GM21737 (cell line): ENCODE measurements around the gene SIK2.
"Not testable (repeated sequence)": the region's sequence is repeated elsewhere in the genome, so short reads cannot be mapped to it uniquely, and the experiment has no call there.

Source experiments
- ATAC-seq: cut with Tn5 transposase; IDR thresholded peaks from one replicate; pipeline ENCODE4 v1.9.1; 2021; ENCODE audit warnings: mild to moderate bottlenecking, moderate library complexity; ENCODE audit not compliant: unreplicated experiment

The SIK2 gene

DNA sequence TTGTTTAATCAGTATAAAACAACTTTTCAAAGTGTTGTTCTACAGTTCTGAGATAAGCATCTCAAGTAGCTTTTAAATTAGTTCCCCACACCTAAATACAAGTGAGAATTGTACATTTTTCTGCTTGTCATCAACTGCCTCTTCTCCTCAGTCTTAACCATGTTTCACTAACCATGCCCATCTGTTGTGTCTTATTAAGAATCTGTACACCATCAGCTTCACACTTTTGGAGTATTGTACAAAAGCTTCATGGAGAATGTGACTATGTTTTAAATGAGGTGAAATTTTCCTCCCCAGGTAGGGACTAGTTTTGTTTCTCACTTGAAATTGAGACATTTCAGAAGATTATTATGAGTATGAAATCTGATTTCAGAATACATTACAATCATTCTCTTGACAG is 52.4 kb downstream of the SIK2 start:
- ATAC-seq = no peak

DNA sequence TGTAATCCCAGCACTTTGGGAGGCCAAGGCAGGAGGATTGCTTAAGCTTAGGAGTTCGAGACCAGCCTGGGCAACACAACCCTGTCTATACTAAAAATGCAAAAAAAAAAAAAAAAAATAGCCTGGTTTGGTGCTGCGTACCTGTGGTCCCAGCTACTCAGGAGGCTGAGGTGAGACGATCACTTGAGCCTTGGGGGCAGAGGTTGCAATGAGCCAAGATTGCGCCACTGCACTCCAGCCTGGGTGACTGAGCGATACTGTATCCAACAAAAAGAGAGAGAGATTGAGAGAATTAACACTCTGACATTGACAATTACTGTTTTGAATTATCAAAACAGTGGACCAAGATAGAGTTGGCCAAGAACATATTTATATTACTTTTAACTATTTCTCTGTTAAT is 53.7 kb downstream of the SIK2 start:
- ATAC-seq = no peak

DNA sequence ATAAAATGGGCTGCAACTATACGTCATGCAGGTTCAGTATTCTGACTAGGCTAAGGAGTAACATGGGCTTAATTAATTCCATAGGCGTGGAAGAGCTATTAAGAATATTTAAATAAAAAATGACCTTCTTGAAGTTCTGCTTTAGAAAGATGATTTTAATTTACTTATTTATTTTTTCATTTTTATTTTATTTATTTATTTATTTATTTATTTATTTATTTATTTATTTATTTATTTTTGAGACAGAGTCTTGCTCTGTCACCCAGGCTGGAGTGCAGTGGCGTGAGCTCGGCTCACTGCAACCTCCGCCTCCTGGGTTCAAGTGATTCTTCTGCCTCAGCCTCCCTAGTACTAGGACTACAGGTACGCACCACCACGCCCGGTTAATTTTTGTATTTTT is 55.7 kb downstream of the SIK2 start:
- not testable (repeated sequence) for ATAC-seq

DNA sequence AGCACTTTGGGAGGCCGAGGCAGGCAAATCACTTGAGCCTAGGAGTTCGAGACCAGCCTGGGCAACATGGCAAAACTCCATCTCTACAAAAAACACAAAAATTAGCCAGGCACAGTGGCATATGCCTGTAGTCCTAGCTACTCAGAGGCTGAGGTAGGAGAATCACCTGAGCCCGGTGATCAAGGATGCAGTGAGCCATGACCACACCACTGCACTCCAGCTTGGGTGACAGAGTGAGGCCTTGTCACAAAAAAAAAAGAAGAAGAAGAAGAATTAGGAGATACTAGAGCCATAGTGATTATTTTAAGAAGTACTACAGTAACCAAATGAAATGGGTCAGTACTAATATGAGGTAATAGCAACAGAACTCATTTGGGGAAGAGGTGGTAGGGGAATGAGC is 56.2 kb downstream of the SIK2 start:
- not testable (repeated sequence) for ATAC-seq

DNA sequence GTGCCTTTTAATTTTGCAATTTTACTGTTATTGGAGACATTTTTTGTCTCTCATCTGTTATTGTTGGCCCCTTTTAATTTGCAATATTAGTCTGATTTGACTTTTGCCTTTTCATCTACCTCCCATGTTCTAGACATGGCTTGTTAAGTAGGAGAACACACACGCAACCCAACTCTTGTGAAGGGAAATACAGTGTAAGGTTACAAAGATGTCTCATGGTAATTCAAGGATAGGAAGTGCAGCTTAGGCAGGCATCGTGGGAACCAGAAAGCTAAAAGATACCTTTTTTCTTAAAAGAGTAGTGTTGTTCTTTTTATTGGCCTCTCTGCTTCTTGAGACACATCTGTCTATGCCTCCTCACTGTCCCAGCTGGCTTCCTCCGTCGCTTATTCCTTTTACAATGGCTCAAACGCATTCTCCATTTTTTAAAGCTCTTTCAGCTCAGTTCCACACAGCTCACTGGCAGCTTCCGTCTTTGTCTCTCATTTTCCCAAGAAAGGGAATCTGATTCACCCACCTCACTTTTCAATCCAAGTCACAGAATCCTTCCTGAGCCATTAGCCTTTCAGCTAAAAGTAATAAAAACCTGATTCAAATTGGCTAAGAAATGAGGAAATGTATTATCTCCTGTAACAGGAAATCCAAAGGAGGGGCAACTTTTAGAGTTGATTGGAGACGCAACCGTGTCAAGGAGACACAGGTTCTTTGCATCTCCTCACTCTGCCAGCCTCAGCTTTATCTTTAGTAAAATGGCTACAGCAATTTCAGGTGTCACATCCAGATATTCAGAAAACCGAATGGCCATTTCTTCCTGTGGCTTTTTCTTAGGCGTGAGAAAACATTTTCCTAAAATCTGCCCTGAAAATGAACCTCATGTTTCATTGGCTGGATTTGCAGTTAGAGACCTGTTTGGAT is 57.2 kb downstream of the SIK2 start:
- ATAC-seq = no peak

DNA sequence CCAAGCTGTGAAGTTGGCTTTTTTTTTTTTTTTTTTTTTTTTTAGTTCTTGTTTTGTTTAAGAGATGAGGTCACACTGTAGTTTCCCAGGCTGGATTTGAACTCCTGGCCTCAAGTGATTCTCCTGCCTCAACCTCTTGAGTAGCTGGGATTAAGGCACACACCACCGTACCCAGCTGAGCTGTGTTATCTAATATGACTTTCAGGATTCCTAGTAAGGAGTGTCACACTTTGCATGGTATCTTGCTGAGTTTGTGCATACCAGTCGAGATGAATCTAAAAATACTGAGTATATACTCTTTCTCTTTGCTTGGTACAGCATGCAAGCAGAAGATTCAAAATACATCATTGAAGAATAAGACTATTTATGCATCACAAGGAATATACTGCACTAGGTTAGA is 58.6 kb downstream of the SIK2 start:
- ATAC-seq = no peak

DNA sequence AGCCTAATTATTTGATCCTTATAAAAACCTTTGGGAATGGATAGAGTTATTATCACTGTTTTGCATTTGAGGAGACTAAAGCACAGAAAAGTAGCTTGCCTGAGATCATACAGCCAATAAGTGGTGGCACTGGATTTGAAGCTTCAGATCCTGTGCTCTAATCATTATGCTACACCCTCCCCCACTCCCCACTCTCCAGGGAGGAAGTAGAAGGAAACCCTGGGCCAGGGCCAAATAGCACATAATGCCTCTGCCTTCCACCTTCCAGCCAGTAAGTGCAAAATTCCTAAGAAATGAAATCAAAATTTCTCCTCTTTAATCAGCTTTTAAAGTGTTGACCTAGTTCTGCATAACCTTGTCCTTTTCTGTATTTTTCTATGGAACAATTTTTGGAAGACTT is 61.6 kb downstream of the SIK2 start:
- no peak for ATAC-seq

DNA sequence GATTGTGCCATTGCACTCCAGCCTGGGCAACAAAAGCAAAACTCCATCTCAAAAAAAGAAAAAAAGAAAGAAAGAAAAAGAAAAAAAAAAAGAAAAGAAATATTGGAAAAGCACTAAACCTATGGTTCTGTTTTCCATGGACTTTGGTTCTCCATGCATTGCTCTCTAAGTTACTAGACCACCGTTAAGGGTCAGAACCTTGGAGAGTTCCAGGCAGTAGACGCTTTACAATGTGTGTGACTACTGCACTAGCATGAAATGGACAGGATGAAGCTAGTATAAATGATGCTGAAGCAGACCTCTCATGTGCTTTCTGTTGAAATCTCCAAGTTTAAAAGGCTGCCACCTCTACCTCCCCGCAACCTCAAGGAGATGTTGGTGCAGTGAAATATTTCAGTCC is 63.5 kb downstream of the SIK2 start:
- no peak for ATAC-seq

DNA sequence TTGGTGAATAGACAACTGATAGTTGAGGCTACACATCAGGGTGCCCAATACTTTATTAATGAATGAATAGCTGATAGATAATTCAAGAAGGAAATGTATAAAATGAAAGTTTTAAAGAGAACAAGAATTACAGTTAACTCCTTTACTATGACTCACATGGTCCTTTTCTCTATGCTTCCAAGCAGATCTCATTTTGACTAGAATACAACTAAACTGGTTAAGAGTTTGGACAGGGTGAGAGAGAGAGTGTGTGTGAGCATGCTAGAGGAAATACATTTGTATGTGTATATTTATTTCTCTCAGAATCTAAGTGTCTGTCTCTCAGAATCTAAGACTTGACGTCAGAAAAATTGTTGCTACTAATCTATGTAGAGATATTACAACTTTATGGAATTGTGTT is 66.7 kb downstream of the SIK2 start:
- ATAC-seq = no peak

DNA sequence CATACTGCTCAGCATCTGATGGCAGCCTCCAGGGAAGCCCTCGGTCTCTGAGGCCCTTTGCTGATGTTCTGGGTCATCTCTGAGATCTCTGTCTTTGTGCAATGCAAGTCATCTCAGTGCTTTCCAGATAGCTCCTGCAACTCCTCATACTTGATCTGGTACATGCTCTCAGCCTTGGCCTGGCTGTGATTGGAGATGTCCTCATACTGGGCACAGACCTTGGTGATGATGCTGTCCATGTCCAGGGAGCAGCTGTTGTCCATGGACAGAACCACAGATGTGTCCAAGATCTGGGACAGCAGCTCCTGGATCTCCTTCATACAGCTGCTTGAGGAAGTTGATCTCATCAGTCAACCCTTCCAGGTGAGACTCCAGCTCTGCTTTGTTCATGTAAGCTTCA is 69.1 kb downstream of the SIK2 start:
- no peak for ATAC-seq

DNA sequence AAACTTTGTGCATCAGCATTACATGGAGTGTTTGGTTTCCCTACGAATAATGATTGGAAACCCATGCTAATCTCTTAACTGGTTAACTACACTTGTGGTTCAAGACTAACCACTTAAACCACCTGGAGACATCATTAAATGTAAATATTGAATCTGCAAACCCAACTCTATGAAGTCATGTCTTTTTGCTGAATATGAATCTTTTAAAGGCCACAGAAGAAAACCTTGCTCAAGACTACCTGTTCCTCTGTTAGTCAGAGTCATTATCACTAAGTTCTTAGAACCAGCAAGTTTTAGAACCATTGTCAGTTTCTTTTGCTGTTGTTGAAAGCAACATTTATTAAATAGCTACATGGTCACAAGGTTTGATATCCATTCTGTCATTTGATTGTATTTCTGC is 70.7 kb downstream of the SIK2 start:
- ATAC-seq = no peak

DNA sequence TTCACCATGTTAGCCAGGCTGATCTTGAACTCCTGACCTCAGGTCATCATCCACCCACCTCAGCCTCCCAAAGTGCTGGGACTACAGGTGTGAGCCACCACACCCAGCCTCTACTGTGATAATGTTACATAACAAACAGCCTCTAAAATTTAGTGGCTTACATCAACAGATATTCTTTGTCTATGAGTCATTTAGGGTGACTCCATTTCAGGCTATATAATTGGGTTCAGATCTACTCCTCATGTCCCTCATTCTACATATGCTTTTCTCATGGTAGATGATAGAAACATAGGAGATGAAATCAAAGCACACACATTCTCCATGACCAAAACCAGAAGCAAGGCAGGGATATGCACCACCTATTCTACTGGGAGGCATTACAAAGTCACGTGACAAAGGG is 72.7 kb downstream of the SIK2 start:
- no peak for ATAC-seq

DNA sequence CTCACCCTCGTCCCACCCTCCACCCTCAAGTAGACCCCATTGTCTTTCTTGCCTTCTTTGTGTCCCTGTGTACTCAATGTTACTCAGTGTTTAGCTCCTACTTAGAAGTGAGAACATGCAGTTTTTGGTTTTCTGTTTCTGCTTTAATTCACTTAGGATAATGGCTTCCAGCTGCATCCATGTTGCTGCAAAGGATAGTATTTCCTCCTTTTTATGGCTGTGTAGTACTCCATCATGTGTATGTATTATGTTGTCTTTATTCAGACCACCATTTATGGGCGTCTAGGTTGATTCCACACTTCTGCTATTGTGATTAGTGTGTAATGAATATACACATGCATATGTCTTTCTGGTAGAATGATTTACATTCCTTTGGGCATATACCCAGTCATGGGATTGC is 73.6 kb downstream of the SIK2 start:
- ATAC-seq = no peak

DNA sequence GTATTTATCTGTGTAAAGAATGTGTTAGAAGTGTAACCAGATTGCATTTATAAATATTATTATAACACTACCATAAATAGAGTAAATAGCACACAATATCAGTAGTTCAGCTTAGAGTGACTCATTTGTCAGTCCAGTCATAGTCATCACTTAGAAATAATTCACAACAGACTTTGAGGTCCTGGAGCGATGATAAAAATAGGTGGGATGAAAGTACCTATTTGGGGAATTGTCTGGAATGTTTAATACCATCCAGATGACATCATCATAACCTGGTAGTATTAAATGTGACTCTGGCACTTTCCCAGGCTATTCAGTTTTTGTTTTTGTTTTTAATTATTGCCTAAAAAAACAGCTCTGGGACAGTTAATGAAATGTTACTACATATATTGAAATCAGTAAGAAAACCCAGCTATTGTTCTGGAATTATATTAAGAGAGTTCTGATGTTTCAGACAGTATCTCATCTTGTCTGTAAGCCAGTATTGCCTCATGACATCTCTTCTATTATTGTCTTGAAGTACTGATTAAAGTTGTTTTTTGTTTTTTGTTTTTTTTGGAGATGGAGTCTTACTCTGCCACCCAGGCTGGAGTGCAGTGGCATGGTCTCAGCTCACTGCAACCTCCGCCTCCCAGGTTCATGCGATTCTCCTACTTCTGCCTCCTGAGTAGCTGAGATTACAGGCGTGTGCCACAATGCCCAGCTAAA is 74.8 kb downstream of the SIK2 start:
- ATAC-seq = no peak

DNA sequence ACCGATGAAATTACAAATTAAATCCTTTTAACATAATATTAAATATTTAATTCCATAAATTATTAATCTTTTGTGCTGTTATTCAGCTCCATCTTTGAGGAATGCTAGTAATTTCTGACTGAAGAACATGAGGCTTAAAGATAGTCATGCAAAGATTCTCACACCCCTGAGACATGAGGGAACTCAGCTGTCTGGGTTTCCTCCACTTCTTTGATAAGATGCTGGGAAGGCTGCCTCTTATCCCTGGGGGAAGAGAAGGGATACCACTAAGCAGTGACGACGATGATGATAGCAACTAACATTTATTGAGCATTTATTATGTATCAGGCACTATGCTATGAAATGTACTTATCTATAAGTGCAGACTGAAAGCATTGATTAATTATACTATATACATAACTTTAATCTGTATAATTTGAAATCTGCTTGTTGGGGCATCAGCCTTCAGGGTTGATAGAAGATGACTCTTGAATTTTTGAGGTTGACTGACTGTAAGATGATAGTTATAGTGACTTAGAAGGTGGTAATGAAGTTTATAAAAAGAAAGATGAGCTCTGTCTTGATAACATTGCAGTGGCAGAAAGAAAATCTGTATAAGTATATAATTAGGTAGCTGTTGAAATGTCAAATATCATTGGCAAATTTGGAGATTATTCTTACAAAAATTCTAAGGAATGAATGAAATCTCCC is 78.4 kb downstream of the SIK2 start:
- no peak for ATAC-seq

DNA sequence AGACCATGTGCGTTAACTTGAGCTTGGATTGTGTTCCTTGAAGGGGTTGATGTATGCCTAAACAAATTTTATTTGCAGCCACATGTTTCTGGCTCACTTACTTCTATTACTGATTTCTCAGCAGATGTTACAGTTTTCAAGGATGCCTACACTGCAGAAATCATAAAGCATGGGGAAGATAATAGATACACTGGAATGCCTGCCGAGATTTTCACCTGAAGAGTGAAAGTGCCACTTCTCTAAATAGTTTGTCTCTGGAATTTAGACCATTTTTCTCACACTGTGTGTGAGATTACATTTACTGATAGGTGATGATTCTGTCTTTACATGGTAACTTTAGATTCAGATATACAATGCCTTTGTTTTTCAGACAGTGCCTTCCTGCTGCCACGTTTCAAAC is 81.6 kb downstream of the SIK2 start:
- no peak for ATAC-seq

DNA sequence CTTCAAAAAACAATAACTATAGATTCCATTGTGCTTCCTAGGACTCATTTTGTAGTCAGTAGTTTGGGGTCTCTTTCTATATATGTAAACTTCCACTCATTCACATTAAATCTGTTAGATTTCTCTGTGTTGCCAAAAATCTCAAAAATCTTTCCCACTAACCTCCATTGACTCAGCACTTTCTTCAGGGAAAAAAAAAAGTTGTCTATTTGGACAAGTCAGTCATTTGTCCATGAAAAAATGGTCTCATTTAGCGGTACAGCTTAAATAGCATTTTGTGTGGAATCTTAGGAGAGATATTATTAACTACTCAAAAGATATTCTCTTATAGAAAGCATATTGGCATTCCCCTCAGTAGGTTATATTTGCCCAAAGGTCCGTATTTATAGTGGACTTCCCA is 82.0 kb downstream of the SIK2 start:
- no peak for ATAC-seq

DNA sequence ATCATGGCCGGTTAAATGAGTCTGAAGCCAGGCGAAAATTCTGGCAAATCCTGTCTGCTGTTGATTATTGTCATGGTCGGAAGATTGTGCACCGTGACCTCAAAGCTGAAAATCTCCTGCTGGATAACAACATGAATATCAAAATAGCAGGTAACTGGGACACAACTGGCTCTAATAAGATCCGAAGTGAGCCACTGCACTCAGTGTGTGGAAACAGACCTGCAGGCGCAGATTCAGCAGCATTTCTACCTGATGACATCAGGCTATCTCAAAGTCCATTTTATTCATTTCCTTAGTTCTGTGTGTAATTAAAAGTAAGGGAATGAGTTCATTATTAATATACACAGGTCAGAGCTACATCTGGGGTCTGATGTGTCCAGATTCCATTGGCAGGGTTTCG is 85.8 kb downstream of the SIK2 start:
- no peak for ATAC-seq

DNA sequence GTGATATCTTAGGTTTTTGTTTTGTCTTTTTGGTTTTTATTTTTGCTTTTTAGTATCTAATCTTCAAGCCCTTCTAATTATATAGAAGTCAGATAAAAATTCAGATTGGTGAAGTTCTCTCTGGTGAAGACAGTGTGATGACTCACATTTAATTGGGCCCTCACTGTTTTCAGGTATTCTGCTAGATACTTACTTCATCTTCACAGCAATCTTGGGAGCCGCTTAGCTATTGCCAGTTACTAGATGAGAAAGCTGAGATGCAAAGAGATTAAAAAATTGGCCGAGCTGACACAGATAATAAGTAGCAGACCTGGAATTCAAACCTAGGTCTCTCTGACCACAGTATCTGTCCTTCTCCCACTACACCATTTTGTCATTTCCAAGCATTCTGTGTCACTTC is 88.9 kb downstream of the SIK2 start:
- no peak for ATAC-seq

DNA sequence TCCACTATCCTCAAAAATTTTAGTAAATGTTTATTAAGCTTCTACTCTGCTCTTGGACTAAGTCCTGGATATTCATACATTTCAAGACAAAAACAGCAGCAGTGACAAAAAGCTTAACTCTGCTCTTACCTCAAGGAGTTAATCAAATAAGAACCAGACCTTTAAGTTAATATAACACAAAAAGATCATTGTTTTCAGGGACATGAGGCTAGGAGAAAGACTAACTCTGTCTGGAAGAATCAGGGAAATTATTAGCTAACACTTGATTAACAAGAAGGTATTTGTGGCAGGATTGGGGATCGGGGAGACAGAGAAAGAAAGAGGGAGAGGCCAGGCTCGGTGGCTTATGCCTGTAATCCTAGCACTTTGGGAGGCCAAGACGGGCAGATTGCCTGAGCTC is 89.5 kb downstream of the SIK2 start:
- ATAC-seq = no peak

DNA sequence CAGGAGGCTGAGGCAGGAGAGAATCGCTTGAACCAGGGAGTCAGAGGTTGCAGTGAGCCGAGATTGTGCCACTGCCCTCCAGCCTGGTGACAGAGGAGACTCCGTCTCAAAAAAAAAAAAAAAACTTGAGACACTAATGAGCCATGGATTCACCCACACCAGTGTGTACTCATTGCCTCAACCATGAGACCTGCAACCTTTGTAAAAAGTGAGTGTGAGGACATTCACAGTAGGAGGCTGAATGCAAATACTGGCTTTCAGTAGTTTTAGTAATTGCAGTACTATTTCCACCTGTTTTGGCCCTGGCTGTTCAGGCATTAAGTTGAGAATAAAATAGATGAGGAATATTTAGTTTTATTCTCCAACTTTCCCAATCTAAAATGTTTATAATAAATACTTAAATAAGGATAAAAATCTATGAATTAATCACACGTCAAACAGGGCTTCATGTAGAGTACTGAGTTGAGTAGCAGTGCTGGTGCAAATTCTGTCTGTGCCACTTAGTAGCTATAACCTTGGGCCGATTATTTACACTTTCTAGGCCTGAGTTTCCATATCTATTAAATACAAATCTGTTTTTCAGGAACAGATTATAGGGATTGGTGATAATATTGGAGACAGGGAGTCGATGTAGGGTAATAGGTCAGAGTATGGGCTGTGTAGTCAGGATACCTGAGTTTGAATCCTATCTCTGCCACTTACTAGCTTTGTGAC is 91.1 kb downstream of the SIK2 start:
- ATAC-seq = no peak
